IPS-NIHi11 (cell line): Measurements from ENCODE around the gene PIGL.
"Not testable (repeated sequence)": the region's sequence is repeated elsewhere in the genome, so short reads cannot be mapped to it uniquely, and the experiment has no call there.

Experiments
- DNase-seq: peaks from one replicate; pipeline ENCODE4 v3.0.0; 2012; ENCODE audit warnings: mixed read lengths, low spot score

The PIGL gene

DNA sequence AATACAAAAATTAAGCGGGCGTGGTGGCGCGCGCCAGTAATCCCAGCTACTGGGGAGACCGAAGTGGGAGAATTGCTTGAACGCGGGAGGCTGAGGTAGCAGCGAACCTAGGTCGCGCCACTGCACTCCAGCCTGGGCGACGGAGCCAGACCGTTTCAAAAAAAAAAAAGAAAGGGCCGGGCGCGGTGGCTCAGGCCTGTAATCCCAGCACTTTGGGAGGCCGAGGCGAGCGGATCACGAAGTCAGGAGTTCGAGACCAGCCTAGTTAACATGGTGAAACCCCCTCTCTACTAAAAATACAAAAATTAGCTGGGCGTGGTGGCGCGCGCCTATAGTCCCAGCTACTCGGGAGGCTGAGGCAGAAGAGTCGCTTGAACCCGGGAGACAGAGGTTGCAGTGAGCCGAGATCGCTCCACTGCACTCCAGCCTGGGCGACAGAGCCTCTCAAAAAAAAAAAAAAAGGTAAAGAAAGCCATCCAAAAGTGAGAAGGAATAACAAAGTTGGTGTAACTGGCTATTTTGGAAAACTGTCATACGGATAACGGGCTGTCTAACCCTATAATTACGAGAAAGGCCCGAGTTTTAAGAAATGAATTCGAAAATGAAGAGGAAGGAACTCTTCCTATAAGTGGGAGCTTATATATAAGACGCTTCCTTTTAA, 539 bp upstream of the PIGL start:
- not testable (repeated sequence) for DNase-seq

DNA sequence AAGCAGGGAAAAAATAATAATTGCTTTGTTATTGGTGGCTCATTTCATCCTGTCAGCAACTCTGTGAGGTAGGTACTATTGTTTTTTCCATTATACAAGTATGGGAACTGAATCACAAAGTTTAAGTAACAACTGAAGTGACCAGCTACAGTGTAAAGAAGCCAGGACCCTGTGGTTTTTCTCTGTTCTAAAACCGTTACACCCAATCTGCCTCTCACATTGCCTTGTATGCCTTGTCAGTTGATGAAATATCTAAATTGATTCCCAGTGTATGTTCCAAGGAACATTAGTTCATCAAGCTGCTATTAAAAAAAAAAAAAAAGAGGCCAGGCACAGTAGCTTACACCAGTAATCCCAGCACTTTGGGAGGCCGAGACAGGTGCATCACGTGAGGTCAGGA, 5.4 kb downstream of the PIGL start:
- DNase-seq = no peak

- not testable (repeated sequence) for DNase-seq
Measured at GRCh38 chr17:16229912-16230561, 13.0 kb downstream of the PIGL start.

- DNase-seq = no peak
Measured at GRCh38 chr17:16232391-16232790, 15.4 kb downstream of the PIGL start.

DNA sequence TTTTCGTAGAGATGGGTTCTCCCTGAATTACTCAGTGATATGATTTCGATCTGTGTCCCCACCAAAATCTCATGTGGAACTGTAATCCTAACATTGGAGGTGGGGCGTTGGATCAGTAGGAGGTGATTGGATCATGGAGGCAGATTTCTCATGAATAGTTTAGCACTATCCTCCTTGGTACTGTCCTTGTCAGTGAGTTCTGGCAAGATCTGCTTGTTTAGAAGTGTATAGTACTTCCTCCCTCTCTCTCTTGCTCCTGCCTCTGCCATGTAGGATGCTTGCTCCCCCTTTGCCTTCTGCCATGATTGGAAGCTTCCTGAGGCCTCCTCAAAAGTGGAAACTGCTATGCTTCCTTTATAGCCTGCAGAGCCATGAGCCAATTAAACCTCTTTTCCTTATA, 22.9 kb downstream of the PIGL start:
- DNase-seq = no peak

- DNase-seq = no peak
Measured at GRCh38 chr17:16241906-16242399, 24.9 kb downstream of the PIGL start.

- no peak for DNase-seq
Measured at GRCh38 chr17:16243385-16243784, 26.4 kb downstream of the PIGL start.

GRCh38 chr17:16243801-16244567, 27.0 kb downstream of the PIGL start:
- DNase-seq = no peak

GRCh38 chr17:16247586-16247984, 30.6 kb downstream of the PIGL start:
- no peak for DNase-seq

DNA sequence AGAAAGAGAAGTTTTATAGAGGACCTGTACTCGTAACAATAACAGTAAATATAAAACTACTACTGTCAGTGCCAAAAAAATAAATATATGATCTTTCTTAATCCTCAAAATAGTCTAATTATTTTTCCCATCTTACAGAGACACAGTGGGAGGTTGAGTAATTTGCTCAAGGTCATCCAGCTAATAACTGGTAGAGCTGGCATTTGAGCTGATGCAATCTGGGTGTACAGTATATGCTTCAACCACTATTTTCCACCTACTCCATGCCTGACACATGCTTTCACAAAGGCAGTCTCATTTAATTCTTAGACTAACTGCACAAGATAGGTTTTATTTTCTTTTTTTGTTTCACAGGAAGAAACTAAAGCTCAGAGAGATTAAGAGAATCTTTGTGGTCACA, 33.6 kb downstream of the PIGL start:
- DNase-seq = no peak

GRCh38 chr17:16251043-16251442, 34.0 kb downstream of the PIGL start:
- no peak for DNase-seq

DNA sequence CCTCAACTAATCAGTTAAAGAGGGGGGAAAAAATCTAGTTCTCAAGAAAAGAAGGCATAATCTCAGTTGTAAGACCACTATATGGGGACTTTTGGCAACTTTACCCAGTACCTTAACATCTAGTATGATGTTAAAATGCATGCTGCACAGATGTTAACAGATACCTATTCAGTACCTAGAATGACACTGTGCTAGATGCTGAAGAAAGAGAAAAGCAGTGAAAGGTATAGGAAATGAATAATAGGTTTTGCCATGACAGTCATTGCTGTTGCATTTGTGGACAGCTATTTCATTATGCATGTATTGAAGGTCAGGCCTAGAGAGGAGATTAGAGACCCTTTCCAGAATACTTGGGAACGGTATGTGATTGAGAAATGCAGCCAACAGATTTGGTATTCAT, 34.5 kb downstream of the PIGL start:
- DNase-seq = no peak

- no peak for DNase-seq
Measured at GRCh38 chr17:16254773-16255400, 37.9 kb downstream of the PIGL start.

DNA sequence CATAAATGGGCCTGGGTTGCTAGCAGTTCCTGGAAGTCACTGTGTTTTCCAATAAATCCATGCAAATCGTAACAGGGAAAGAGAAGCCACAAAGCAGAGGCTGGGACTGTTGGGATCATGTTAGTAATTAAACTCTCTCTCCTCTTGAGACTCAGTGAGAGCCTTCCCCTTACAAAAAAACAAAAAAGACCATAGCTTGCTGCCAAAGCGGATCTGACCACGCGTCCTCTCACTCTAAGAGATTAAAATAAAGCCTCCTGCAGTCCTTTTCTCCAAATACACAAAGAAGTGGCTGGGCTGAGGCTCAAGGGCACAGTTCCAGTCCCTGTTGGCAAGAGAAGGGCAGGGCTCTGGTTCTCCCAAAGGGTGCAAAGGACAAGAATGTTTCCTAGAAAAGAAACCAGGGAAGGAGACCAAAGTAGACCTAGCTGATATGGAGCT, 38.5 kb downstream of the PIGL start:
- DNase-seq = peak; percentile 37

DNA sequence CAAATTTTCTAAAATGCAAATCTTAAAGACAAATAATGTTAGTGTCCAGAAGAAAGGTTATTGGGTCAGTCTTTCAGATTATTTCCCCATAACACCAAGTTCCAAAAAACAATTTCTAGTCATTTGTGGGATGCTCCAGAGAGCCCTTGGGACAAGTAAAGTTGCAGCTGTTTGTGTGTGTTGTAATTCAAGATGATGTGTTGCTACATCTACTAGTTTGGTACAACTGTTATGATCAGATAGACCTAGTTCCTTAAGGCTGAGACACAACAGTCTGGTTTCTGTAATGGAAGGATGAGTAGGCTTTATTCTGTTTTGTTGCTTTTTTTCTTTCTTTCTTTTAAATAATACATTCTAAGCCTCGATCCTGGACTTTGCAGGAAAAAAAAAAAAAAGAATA, 41.9 kb downstream of the PIGL start:
- DNase-seq = no peak

- DNase-seq = no peak
Measured at GRCh38 chr17:16259926-16260325, 42.9 kb downstream of the PIGL start.

GRCh38 chr17:16261049-16261448, 44.0 kb downstream of the PIGL start:
- DNase-seq = no peak

DNA sequence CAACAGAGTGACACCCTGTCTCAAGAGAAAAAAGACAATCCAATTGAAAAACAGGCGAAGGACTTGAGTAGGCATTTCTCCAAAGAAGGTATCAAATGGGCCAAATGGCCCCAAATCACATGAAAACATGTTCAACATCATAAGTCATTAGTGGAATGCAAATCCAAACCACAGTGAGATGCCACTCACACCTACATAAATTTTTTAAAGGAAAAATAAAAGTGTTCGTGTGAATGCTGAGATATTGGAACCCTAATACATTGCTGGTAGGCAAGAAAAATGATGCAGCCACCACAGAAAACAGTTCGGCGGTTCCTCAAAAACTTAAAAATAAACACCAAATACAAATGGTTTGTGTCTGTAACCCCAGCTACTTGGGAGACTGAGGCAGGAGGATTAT, 45.2 kb downstream of the PIGL start:
- DNase-seq = no peak

DNA sequence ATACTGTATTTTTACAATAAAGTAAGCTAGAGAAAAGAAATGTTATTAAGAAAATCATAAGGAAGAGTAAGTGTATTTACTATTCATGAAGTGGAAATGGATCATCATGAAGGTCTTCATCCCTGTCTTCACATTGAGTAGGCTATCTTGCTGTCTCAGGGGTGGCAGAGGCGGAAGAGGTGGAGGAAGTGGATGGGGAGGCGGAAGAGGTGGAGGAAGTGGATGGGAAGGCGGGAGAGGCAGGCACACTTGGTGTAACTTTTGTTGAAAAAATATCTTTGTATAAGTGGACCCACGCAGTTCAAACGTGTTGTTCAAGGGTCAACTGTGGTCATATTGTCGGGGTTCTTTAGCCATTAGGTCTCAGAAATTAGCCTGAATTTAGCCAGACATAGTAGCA, 50.2 kb downstream of the PIGL start:
- no peak for DNase-seq

GRCh38 chr17:16269658-16270057, 52.6 kb downstream of the PIGL start:
- no peak for DNase-seq

- DNase-seq = no peak
Measured at GRCh38 chr17:16272111-16272840, 55.3 kb downstream of the PIGL start.

DNA sequence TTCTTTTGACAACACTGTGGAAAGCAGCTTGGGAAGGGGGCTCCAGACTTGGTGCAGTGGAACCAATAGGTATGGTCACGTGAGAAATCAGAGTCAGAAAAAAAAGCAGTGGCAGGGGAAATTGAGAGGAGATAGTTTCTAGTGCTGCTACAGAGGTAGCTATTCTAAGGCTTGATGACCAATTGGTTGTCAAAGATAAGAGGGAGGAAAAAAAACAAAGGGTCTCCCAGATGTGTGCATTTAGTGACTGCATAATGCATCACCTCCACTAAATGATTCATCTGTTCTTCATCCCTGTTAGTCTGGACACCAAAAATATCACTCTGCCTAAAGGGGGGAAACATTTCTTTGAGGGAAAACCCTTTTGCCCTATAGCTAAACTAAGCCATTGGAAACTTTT, 56.5 kb downstream of the PIGL start:
- no peak for DNase-seq
